Astrocyte (in vitro differentiated cells and primary cell): ENCODE measurements around the gene KYNU.

Source experiments
- CTCF ChIP-seq: IDR thresholded peaks from 2 replicates; pipeline ENCODE4 v1.5.1; 2011; ENCODE audit warnings: low read depth, mild to moderate bottlenecking, inconsistent platforms, low read length, moderate library complexity; ENCODE audit not compliant: insufficient read depth
- EZH2 ChIP-seq: IDR thresholded peaks from 2 replicates; pipeline ENCODE4 v1.6.1; 2012; ENCODE audit warnings: mild to moderate bottlenecking, low read length, inconsistent platforms; ENCODE audit not compliant: insufficient read depth

GRCh38 chr2:143029141-143029540 is 151.7 kb downstream of the KYNU start:
- no peak for TF ChIP-seq CTCF
- TF ChIP-seq EZH2 = no peak
